Adrenal gland (tissue), 5 donors: ENCODE measurements around the gene TEX36.

Experiments used
- CTCF ChIP-seq, 6 experiments: fragments of 450-650 bp in 4 of 6; fragments of 200-600 bp in 2 of 6; sonication (generic) in 1 of 6; IDR thresholded peaks; 1 replicate in 5 of 6; 2 replicates in 1 of 6; pipeline versions ENCODE4 v1.5.1 to v1.8.0; 2016 to 2021; ENCODE audit warnings: antibody characterized with exemption in 6 of 6, mild to moderate bottlenecking in 2 of 6, moderate library complexity in 1 of 6
- POLR2A ChIP-seq, 2 donors: fragments of 450-650 bp; IDR thresholded peaks; one replicate each; pipeline ENCODE4 v1.6.1; 2017; ENCODE audit warnings: antibody characterized with exemption in 2 of 2, mild to moderate bottlenecking in 2 of 2, moderate library complexity in 1 of 2
- donor health status: DM: no; HTN: no; CAD: no.

GRCh38 chr10:125625586-125625985 lies 57.4 kb downstream of the TEX36 start:
- TF ChIP-seq CTCF (IDR thresholded peaks at IDR 0.05) (no peak), POLR2A (IDR thresholded peaks at IDR 0.05) (no peak)
